Stimulated activated CD4-positive, alpha-beta T cell treated with anti-CD3 and anti-CD28 coated beads, Interleukin-15, amount 100 ng/mL, for 48 hours (primary cell): Measurements from ENCODE around the gene PREB.
"Not testable (repeated sequence)": the region's sequence is repeated elsewhere in the genome, so short reads cannot be mapped to it uniquely, and the experiment has no call there.

ENCODE experiments used
- DNase-seq, 2 donors: peaks; one replicate each; pipeline ENCODE4 v3.0.0-alpha.2; 2020; ENCODE audit warnings: low read depth in 2 of 2

Gene PREB

DNA sequence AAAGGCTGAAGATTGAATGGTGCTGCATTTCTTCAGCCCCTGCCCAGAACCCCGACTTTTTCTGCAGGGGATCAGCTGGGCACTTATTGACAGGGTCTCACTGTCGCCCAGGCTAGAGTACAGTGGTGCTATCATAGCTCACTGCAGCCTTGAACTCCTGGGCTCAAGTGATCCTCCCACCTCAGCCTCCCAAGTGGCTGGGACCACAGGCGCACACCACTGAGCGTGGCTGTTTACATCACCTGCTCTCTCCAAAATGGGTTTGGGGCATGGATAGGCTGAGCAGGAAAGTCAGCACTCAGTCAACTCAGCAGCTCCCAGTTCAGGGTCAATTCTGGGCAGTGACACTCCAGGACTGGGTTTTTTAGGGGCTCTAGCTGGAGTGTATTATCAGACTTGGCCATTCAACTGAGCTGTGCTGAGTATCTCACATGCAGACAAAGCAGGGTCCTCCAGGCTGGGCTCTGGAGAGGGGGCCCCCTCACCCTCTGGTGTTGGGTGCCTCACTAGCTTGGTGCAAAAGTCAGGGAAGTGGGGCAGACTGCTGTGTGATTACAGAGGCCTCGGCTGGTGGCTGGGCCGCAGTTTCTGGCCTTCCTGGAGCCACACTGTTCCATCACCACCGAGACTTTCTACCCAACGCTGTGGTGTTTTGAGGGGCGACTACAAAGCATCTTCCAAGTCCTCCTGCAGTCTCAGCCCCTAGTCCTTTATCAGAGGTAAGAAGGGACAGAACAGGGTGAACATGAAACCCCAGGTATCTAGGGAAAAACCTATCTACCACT, 6.4 kb downstream of the PREB start:
- DNase-seq = no peak

DNA sequence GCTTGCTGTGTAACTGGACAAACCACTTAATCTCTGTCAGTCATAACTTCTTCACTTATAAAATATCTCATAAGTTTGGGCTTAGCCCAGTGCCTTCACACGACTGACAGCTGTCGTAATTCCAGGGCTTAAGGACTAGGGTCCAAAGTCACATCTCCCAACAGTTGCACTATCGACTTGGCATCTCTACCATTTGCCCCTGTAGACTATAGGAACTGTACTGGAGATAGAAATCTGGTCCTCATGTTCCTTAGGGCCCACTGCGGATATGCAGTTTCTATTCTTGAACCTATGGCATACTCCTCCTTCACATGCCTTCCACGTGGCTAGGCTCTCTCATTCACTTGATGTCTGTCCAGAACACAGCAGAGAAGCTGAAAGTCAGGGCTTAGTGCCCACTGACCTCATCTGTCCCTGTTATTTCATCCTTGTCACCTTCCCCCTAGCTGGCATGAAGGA, 8.2 kb downstream of the PREB start:
- no peak for DNase-seq

DNA sequence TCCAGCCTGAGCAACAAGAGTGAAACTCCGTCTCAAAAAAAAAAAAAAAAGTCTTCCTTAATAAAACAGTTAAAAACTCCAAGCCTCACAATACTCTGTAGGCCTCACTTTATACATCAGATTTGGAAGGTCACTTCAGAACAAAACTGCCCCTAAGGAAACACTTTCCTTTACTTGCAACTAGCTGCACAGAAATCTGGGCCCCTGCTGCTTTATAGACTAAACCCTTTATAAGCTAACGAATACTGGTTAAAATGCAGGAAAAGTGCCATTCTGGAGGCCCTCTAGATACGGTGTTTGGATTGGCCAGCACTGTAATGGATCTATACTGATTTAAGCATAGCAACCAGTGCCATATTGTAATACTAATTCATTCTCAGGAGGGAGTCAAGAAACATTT, 9.3 kb downstream of the PREB start:
- DNase-seq = no peak

DNA sequence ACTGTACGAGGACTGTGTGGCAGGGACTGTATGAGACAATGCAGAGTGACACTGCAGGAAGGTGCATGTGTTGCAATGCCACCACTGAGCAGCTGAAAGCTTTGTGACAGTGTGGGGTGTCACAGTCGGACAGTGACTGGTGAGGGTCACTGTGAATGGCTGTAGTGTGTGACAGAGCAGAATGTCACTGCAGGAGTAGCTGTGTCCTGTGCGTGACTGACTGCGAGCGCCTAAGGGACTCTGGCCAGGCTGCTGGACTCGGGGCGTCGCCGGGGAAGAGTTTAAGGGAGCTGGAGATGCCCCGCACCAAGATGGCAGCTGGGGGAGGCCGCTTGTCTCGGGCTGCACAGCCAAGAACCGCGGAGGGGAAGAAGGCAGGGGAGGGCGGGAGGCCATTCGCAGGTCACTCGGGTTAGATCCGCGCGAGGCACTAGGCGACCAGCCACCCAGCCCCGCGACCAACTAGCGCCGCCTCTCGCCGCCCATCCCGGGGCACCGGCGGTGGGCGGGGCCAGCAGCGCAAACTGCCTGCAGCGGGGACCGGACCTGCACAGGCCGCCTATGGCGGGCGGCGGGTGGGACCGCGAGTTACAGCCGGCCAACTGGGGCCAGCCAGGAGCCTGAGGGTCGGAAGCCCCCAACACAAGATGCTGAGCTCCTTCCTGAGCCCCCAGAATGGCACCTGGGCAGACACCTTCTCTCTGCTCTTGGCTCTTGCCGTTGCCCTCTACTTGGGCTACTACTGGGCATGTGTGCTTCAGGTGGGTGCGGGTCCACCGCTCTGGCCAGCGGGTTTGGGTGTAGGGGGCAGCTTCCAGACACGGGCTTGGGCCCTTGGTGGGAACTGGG, 10.9 kb downstream of the PREB start, which contains the start of gene ABHD1:
Gene ABHD1 (plus strand): TSS at position 514 of the 849 bp plus-strand sequence. CDS start 134 bp downstream, at position 648.
- DNase-seq = peak in 1 of 2 donors; percentile 42

DNA sequence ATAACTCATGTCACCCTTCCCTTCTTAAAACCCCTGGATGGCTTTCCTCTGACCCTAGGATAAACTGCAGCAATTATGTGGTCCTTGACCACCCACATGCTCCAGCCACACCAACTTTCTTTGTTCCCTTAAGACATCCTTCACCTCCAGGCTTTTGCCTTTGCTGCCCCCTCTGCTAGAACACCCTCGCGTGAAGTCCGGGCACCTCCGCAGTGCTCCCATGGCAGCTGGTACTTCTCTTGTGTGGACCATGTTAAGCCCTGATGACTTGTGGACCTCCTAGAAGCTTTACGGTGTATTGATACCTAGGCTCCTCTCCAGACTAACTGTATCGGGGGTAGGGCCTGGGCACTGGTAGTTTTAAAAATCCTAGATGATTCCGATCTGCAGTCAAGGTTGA, 11.6 kb downstream of the PREB start:
- no peak for DNase-seq

DNA sequence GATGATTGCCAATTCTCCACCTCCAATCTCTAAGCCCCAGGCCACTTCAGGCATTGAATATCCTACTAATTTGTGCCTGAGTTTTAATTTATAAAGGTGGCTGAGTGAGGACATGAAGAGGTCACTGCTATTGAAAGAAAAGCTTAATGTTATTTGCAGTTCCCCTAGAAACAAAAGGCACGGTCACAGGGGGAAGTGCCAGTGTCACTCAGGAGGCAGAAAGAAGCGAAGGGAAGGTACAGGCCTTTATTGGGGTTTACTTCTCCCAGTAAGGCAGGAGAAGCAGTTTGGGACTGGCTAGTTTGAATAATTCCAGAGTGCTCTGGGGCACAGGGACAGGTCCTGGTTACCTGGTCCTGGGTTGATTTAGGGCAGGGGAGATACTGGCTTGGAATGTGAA, 12.5 kb downstream of the PREB start:
- DNase-seq = no peak

DNA sequence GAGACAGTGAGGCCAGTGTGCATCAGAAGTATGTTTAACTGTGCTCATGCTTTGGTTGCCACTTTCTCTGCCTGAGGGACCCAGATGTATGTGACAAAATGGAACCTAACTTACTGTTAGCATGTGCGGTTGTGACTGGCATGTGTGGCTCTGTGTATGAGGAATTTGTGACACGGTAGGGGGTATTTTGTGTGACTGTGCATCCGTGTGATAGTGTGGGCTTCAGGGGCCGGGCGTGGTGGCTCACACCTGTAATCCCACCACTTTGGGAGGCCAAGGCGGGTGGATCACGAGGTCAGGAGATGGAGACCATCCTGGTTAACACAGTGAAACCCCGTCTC, 15.1 kb downstream of the PREB start:
- DNase-seq = not testable (repeated sequence)

DNA sequence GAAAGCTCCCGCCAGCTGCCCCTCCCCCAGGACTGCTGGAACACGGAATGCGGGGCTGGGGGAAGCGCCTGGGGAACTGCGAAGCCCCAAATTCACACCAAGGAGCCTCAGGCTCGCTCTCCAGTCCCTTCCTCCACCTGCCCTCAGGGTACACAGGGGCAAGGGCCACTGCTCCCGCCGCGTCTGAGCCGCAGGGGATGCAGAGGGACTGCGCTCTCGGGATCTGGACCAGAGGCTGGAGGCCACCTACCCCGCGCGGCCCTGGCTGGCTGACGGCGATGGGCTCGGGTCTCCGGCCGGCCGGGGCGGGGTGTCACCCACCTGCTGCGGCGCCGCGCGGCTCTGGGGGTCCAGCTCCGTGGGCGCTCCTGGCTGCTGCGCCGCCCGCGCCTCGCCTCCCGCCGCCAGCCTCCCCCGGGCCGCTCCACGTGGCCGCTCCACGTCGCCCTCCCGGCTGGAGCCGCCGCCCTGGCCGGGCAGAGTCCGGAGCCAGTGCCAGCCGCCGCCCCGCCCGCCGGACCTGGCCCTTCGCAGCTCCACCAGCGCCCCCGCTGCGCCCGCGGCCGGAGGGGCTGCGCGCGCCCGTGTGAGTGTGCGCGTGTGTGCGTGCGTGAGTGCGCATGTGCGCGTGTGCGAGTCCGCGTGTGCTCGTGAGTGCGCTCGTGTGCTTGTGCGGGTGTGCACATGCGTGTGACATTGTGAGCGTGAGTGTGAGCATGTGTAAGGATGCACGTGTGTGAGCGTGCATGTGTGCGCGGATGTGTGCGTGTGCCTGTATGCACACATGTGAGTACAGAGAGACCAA, 15.7 kb downstream of the PREB start, which contains the start of gene CGREF1:
Gene CGREF1 (minus strand): TSS at position 604 of the 805 bp plus-strand sequence. CDS start 14,762 bp downstream, outside the sequence.
- DNase-seq = no peak

DNA sequence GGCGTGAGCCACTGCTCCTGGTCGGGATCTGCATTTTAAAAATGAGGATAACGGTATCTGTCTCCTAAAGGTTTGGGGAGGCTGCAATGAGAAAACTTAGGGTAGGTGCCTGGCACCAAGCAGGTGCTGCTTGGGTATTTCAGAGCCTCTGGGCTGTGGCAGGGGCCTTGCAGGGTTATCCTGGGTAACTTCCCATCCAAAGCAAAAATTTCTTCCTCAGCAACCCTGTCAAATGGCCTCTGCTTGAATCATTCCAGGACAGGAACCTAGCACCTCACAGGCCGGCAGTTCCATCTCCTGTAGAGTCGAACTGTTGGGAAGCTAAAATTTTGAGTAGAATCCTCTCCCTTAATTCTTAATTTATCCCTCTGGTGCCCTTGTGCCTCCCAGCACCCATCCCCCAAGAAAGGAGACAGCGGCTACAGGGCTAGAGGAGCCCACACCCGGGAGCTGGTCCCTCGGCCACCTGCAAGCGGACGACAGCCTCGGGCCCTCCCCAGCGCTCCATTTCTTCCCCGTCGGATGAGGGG, 16.4 kb downstream of the PREB start:
- DNase-seq = no peak

DNA sequence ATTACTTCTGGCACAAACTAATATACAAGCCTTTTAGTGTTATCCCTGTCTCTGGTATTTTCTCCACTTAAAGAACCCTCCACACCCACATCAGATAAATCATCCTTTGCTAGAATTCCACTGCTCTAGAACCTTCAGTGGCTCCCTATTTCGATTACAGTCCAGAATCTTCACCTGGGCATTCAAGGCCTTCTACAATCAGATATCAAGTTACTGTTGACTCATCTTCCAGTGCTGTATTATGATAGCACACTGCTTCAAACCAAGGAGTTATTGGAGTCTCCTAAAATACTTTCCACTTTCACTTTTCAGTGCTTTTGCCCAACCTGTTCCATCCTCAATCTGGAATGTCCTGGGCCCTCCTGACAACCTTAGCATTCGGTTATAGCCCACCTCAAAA, 18.9 kb downstream of the PREB start:
- no peak for DNase-seq

DNA sequence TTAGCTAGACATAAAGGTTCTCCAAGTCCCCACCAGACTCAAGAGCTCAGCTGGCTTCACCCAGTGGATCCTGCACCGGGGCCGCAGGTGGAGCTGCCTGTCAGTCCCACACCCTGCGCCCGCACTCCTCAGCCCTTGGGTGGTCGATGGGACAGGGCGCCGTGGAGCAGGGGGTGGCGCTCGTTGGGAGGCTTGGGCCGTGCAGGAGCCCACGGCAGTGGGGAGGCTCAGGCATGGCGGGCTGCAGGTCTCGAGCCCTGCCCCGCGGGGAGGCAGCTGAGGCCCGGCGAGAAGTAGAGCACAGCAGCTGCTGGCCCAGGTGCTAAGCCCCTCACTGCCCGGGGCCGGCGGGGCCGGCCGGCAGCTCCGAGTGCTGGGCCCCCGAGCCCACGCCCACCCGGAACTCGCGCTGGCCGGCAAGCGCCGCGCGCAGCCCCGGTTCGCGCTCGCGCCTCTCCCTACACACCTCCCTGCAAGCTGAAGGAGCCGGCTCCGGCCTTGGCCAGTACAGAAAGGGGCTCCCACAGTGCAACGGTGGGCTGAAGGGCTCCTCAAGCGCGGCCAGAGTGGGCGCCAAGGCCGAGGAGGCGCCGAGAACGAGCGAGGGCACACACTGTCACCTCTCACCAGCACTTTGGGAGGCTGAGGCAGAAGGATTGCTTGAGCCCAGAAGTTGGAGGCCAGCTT, 22.9 kb downstream of the PREB start:
- not testable (repeated sequence) for DNase-seq

DNA sequence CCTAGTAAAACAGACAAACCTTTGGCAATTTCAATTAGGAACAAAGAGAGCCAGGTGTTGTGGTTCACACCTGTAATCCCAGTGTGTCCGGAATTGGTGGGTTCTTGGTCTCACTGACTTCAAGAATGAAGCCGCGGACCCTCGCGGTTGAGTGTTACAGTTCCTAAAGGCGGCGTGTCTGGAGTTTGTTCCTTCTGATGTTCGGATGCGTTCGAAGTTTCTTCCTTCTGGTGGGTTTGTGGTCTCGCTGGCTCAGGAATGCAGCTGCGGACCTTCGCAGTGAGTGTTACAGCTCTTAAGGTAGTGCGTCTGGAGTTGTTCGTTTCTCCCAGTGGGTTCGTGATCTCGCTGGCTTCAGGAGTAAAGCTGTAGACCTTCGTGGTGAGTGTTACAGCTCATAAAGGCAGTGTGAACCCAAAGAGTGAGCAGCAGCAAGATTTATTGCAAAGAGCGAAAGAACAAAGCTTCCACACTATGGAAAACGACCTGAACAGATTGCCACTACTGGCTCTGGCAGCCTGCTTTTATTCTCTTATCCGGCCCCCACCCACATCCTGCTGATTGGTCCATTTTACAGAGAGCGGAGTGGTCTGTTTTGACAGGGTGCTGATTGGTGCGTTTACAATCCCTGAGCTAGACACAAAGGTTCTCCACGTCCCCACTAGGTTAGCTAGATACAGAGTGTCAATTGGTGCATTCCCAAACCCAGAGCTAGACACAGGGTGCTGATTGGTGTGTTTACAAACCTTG, 23.7 kb downstream of the PREB start:
- not testable (repeated sequence) for DNase-seq

DNA sequence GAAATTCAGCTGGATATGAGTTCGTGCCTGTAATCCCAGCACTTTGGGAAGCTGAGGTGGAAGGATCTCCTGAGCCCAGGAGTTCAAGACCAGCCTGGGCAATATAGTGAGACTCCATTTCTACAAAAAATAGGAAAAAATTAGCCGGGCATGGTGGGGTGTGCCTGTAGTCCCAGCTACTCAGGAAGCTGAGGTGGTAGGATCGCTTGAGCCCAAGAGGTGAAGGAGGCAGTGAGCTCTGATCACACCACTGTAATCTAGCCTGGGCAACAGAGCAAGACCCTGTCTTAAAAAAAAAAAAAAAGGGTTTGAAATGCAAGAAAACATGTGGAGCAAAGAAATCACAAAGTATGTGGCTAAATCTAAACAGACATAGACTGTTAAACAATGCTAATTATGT, 25.4 kb downstream of the PREB start:
- no peak for DNase-seq

DNA sequence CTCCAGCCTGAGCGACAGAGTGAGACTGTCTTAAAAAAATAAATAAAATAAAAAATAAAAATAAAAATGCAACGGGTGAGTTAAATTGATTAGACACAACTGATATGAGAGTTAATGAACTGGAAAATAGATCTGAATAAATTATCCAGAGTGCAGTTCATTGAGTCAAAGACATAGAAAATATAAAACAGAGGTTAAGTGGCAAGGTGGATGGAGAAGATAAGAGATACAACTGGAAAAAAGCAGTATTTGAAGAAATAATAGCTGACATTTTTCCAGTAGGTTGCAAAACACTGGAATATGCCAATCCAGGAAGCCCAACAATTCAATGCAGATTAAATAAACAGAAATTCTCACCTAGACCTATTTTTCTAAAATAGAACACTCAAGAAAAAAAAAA, 26.2 kb downstream of the PREB start:
- no peak for DNase-seq

DNA sequence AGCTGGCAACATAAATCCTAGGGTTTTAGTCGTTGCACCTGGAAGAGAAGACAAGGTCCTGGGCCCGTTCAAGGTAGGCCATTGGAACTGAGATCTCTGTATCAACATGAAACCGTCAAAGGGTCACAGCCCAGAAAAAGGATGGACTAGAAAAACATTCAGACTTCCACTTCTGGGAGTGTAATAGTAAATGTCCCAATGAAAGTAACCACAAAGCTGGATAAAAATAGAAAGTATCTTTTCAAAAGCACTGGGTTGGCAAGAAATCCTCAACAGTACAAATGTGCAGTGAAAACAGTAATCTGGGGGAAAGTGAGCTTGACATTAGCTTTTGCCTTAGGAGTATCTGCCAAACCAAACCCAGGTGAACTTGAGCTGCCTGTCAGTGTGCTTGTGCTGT, 28.5 kb downstream of the PREB start:
- DNase-seq = no peak

DNA sequence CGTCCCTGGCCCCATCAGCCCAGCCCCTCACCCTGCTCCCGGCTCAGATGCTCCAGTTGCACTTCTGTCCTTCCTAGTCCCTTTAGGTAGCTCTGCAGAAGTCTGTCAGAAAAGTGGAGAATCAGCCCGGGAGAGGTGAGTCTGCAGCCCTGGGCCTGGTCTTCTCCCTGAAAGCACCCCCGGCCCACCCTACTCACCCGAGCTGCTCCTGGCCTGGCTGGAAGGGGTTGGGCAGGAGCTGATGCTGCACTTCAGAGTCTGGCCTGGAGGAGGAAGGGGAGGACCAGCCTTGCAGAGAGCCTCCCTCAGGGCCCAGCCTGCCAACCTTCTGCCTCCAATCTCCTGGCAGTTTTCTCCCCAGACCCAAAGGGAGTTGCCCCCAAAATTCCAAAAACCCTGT, 32.1 kb downstream of the PREB start:
- no peak for DNase-seq

DNA sequence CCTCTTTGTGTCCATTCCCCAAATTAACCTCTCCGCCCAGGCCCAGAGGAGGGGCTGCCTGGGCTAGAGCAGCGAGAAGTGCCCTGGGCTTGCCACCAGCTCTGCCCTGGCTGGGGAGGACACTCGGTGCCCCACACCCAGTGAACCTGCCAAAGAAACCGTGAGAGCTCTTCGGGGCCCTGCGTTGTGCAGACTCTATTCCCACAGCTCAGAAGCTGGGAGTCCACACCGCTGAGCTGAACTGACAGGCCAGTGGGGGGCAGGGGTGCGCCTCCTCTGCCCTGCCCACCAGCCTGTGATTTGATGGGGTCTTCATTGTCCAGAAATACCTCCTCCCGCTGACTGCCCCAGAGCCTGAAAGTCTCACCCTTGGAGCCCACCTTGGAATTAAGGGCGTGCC, 34.4 kb downstream of the PREB start:
- DNase-seq = no peak

DNA sequence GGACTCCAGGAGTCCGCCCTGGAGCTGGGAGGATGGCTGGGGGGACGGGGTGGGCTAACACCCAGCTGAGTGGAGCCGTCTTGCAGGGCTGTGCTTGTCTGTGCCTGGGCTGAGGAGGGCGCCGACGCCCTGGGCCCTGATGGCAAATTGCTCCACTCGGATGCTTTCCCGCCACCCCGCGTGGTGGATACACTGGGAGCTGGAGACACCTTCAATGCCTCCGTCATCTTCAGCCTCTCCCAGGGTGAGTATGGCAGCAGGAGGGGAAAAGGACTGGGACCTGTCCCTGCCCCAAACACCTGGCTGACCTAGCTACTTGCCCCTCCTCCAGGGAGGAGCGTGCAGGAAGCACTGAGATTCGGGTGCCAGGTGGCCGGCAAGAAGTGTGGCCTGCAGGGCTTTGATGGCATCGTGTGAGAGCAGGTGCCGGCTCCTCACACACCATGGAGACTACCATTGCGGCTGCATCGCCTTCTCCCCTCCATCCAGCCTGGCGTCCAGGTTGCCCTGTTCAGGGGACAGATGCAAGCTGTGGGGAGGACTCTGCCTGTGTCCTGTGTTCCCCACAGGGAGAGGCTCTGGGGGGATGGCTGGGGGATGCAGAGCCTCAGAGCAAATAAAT, 35.0 kb downstream of the PREB start:
- no peak for DNase-seq

DNA sequence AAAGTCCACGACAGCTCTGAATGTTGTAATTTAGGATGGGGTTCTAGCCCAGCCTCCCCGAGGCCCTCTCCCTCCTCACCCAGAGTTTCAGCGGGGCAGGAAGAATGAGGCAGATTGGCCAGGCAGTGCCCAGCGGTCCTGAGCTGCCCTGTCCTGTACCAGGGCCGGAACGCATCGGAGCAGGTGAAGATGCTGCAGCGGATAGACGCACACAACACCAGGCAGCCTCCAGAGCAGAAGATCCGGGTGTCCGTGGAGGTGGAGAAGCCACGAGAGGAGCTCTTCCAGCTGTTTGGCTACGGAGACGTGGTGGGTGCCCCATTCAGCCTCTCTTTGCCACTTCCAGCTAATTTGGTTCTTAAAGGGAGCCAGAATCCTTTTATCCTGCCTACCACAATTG, 37.1 kb downstream of the PREB start:
- no peak for DNase-seq

DNA sequence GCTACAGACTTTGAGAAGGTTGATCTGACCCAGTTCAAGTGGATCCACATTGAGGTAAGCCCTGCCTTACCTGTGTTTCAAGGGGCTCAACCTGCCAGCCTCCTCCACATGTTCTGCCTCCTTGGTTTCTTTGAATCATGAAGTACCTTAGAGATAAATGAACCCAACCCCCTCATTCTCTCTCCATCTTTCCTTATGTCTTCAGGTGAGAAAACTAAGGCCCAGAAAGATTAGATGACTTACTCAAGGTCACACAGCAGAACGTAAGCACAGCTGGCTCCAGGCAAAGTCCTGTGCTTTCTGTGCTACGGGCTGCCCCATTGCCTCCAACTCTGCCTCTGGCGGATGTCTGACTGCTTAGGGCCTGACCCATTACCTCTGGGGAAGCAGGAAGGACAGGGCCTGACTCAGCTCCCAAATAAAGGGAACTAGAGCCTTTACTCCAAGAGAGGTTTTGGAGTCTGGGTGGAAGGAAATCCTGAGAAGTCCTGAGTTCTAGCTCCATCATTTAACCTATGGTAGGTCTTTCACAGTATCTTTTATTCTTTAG, 37.6 kb downstream of the PREB start:
- no peak for DNase-seq
